GM18517 (cell line): ENCODE data around the gene OTOS.

ENCODE experiments used
- ATAC-seq: cut with Tn5 transposase; IDR thresholded peaks from one replicate; pipeline ENCODE4 v1.9.1; 2021; ENCODE audit warnings: mild to moderate bottlenecking, moderate library complexity; ENCODE audit not compliant: unreplicated experiment

OTOS gene

DNA sequence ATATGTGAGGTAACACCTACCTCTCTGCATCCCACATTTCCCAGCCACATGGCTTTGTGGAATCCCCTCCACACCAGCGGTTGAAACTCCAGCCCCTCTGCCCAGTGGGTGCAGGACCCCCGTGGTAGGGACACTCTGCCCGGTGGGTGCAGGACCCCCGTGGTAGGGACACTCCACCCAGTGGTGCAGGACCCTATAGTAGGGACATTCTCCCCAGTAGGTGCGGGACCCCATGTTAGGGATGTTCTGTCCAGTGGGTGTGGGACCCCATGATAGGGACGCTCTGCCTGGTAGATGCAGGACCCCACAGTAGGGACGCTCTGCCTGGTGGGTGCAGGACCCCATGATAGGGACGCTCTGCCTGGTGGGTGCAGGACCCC, 15.8 kb downstream of the OTOS start:
- no peak for ATAC-seq

DNA sequence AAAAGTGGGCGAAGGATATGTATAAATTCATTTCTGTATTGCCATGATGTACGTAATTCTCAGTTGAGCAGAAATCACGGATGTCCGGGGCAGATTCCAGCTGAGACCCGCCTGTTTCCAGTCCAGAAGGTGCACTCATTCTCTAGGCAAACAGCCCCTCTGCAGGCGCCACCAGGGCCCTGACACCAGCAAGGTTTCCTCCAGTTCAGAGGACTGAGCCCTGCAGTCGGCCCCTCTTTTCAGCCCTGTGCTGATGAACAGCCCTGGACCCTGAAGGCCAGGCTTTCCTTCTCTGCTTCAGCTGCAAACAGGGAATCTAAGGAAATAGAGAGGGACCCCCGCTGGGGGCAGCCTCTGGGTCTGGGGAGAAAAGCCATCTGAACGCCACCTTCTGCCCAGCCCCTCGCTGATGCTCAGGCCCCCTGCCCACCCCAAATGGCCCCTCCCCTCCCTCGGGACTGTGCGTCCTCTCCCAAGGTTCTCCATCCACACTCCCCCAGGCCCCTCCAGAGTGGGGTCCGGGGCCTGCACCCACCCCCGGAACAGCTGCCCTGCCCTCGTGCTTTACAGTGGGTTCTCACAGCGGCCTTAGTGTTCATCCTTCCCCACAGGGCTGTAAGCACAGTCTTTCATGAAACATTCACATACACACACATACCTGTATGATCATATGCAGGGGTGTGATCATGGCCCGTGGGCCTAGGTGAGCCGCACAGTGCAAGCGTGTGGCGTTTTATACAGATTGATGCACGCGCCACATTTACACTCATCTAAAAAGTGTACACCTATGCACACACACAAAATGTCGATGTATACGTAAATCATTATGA, 16.4 kb downstream of the OTOS start:
- no peak for ATAC-seq

DNA sequence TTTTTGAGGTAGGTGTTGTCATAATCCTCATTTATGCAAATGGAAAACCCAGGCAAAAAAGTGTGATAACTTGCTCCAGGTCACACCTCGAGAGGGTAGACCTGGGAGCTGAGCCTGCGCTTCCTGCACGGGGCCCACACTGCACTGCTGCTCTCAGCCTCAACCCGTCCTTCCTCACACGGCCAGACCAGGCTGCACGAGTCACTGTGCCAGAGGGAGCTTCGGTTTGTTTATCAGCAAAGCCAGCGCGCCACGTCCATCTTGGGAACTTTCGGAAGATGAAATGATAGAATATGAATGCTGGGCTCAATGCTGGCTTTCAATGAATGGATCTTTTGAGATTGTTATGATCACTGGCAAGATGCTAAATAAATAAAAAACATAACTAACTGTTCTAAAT, 18.8 kb downstream of the OTOS start:
- ATAC-seq: no peak

DNA sequence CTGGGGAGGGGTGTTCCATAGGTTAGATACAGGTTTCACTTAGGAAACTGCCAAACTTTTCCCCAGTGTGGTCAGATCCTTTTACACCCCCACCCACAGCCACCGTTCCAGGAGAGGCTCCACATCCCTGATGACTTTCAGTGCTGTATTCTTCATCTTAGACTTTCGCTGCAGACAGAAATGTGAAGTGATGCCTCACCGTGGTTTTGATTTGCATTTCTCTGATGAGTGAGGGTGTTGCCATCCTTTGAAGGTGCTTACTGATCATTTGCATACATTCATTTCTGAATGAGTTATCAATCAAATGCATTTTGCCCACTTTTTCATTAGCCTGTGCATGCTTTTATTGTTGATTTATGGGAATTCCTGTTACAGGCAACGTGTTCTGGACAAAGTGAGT, 19.3 kb downstream of the OTOS start:
- no peak for ATAC-seq

DNA sequence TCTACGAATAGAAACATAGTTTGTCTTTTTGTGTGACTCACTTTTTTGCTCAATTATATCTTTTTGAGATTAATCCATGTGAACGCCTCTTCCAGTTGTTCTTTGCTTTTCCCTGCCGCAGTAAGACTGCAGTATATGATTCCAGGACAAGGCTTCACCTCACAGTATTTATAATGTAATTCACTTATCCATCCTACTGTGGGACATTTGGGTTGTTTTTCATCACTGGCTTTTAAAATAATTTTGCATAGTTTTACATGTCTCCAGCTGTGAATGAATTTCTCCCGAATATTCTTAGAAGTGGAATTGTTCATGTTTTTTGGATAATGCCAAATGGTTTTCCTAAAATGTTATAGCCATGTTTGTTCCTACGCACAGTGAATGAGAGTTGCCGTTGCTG, 26.2 kb downstream of the OTOS start:
- no peak for ATAC-seq

DNA sequence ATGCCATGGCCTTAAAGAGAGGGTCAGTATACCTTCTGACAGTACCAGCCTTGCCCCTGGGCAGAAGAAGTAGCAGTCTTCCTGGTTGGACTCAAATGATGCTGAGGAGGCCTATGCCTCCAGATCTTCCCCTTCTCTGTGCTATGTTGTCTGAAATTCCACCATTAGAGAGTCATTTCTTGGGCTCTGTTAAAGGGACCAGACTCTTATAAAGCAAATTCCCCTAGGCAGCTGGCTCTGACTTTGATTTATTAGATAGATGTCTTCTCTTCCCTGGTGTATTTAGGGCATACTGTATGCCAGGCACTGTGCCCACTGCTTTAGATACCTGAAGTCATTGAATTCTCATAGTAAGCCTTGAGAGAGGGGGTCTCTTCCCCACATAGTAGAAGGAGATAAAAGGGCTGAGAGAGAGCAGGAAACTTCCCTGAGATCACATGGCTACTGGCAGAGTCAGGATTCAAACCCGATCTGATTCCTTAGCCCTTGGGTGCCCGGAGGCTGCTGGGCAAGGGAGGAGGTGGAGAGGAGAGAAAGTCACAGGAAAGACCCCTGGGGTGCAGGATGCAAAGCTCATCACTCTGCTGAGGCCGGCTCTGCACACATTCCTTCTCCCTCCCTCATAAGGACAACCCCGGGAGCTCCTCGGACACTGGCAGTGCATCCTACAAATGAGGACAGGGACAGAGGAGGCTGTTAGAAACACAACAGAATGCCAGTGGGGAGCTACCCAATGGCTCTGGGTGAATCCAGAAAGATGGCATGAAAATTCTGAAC, 27.4 kb downstream of the OTOS start:
- no peak for ATAC-seq

DNA sequence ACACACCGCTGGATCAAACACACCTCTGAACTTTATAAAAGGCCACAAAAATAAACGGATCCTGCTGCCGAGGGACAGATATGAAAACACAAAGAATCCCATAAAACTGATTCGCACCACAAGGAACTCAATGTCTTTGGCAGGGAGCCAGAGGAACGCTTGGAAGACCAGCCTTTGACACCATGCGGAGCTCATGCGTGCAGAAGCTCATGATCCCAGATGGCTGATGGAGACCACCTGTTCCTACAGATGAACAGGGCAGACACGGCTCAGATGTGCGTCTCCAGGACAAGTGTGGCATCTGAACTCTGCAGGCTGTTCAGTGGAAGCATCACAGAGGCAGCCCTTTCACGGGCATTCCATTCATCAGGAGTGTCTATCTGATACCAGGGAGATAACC, 29.2 kb downstream of the OTOS start:
- ATAC-seq: no peak

DNA sequence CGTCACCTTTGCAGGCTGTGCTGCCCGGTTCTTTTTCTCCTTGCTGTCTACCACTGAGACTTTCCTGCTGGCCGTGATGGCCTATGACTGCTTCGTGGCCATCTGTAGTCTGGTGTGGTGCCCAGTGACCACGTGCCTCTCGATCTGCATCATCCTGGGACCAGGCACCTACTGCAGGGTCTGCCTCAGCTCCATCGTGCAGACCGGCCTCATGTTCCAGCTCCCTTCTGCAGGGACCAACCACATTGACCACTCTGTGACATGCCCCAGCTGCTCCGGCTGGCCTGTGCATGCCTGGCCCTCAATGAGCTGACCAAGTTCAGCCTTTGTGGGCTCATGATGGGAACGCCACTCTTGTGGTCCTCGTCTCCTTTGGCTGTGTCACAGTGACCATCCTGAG, 31.1 kb downstream of the OTOS start:
- ATAC-seq: no peak

DNA sequence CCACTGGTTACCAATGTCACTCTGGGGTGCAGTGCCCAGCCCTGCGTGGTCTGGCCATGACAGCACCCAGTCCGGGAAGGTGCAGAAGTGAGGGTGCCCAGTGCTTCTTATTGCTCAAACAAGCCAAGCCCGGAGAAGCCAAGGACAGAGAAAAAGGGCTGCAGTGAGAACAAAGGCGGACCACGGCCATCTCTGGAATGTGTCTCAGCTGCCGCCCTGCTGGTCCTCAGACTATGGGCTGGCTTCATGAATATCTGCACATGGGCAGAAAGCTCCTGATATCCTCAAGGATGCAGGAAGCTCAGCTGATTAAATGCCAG, 33.0 kb downstream of the OTOS start:
- no peak for ATAC-seq

DNA sequence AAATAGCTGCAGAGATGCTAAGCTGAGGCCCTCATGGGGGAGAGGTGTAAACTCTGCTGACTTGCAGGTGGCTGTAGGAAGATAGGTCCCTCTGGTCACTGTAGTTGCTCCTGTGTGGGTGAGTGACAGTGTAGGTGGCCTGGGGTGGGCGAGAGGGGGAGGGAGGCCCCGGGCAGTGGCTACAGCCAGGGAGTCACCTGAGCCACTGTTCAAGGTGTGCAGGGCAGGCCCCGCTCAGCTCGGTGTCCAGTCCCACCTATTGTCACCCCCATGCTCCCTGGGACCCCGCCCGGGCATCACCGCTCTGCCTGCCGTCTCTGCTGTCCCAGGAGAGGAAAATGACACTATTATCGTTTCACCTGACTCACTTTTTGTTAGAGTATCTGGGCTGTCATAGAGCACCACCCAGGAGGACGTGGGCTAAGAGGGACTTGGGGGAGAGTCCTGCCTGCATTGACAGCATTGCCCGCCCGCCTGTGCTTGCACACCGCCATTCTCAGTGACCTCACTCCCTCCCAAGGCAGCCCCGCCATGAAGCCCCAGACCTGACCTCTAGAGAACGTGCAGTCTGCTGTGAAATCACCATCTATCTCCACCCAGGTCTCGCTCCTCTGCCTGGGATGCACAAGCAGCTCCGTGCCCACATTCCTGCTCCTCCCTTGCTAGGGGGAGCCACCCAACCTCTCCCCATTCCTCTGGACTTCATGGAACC, 33.5 kb downstream of the OTOS start:
- ATAC-seq: no peak

DNA sequence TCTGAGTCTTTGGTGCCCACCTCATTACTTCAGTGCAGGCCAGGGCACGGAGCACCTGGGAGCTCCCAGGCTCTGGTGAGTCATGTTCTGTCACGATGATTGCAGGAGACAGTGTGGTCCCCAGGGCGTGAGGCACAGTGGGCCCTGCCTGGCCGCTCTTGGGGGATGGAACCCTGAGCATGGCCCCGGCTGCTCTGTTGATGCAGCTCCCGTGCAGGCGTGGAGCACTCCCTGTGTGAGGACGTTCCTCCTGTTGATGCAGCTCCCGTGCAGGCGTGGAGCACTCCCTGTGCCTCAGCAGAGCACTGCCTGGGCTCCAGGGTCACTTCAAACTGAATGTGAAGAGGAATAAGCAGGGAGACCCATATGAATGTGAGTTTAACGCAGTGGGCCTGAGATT, 34.5 kb downstream of the OTOS start:
- no peak for ATAC-seq

DNA sequence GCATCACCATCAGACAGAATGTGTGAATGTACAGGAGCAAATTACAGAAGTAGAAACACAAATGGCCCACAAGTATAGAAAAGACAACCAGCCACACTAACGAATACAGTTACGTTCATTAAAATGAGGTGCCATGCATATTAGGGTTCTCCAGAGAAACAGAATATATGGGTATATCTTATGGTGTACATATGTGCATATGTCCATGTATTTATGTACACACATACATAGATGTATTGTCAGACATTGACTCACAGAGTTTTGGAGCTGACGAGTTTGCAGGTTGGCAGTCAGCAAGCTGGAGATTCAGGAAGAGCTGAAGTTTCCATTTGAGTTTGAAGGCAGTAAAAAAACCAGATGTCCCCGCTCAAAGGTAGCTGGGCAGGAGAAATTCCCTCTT, 37.3 kb downstream of the OTOS start:
- no peak for ATAC-seq

DNA sequence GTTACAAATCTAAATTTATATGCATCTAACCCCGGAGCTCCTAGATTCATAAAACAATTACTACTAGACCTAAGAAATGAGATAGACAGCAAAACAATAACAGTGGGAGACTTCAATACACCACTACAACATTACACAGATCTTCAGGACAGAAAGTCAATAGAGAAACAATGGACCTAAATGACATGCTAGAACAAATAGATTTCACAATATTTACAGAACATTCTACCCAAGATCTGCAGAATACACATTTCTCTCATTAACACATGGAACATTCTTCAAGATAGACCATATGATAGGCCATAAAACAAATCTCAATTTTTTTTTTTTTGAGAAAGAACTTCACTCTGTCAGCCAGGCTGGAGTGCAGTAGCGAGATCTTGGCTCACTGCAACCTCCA, 42.1 kb downstream of the OTOS start:
- ATAC-seq: no peak

DNA sequence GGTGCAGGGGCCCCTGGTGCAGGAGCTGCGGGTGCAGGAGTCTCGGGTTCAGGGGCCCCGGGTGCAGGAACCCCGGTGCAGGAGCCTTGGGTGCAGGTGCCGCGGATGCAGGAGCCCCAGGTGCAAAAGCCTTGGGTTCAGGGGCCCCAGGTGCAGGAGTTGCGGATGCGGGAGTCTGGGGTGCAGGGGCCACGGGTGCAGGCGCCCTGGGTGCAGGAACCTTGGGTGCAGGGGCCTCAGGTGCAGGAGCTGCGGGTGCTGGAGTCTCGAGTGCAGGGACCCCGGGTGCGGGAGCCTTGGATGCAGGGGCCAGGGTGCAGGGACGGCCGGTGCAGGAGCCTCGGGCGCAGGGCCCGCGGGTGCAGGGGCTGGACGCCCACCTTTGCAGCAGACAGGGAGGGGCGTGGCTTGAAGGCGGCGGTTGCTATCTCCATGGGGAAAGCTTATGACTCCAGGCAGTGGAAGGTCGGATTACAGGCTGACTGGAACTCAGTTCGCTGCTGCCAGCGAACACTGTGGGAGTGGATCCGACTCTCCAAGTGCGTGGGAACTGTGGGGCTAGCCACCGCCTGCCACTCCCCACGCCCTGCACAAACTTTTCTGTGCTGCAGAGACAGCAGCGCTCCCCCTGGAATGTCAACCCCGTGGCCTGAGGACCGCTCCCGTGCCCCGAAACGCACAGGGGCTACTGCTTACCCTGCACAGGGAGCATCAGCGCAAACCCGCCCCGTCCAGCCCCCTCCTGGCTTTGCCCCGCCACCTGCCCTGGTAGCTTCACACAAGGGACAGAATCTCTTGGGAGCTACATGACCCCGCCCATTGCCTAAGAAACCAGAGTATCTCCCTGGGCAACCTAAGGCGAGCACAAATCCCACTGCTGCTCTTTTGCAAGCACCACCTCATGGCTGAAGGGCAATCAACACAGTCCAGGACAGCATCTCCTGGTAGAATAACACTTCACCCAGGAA, 44.6 kb downstream of the OTOS start:
- no peak for ATAC-seq

DNA sequence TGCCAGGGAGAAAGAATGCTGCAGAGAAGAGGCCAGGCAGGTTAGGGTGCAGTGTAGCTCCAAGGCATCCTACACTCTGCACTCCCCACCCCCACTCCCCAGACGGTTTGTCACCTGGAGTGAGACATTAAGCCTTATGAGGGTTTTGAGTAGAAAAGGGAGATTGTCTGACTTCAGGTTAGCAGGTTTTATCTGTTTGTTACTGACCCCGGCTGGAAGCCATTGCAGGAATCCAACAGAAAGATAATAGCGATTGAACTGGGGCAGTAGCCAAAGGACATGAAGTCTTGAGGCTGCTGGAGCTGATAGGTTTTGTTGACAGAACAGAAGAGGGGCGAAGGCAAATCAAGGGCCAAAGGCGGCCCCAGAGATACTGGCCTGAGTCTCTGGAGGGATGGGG, 51.2 kb downstream of the OTOS start:
- no peak for ATAC-seq
